GM12892 (cell line): ENCODE data around the gene KBTBD13.

ENCODE experiments used
- POLR2A ChIP-seq: IDR thresholded peaks from 2 replicates; pipeline ENCODE4 v1.6.1; 2011; ENCODE audit warnings: low read depth, low read length, control low read depth
- POLR2AphosphoS5 ChIP-seq: IDR thresholded peaks from 2 replicates; pipeline ENCODE4 v1.6.1; 2011; ENCODE audit warnings: low read depth, low read length, control low read depth
- TAF1 ChIP-seq: IDR thresholded peaks from 2 replicates; pipeline ENCODE4 v1.6.1; 2011; ENCODE audit warnings: low read depth, mild to moderate bottlenecking, control low read depth, low read length, borderline replicate concordance

- no peak for TF ChIP-seq TAF1
- no peak for TF ChIP-seq POLR2A
- no peak for TF ChIP-seq POLR2AphosphoS5
These were observed 7.4 kb upstream of the KBTBD13 start for GRCh38 chr15:65069179-65069578.
